Metanephros (tissue), 1 donor: ENCODE measurements around the gene G3BP1. TPM values are rescaled to one million over a fixed set of nuclear protein-coding genes. Genes with fewer than 3 reads are reported as not detected.

Experiments used
- total RNA-seq: library from RNA; depleted of rRNA; stranded (reverse); fragments of >200 nt; gene quantifications from one replicate; pipeline ENCODE4 v1.2.3, GENCODE V29; 2014

G3BP1 gene
- 131 TPM for total RNA-seq

GRCh38 chr5:151771259-151772028 lies at the start of gene G3BP1:
TSS of gene G3BP1 (plus strand) at chr5:151771954. CDS start at chr5:151786621, 14,667 bp downstream.

GRCh38 chr5:151758430-151759241 lies 13.1 kb upstream of the G3BP1 start, which contains the start of gene ATOX1:
TSS of gene ATOX1 (minus strand) at chr5:151758631. CDS start at chr5:151758551, 80 bp downstream.

Other genes with a start within 250 kb of the G3BP1 start
- 11.9 TPM for gene FAT2, start 180.6 kb upstream of the G3BP1 start, total RNA-seq
- gene SPARC, start 85.0 kb upstream of the G3BP1 start, total RNA-seq = 1,386 TPM
- 80.5 TPM for gene ATOX1, start 13.3 kb upstream of the G3BP1 start, total RNA-seq
- not detected for gene GLRA1, start 152.9 kb downstream of the G3BP1 start, total RNA-seq